Measurements from ENCODE around the gene LCK.

- TF ChIP-seq CTCF (IDR thresholded peaks at IDR 0.05): no peak
- no peak for TF ChIP-seq TCF7L2 (IDR thresholded peaks at IDR 0.05; ENCODE audit: low read depth, low read length)
- no peak for TF ChIP-seq REST (IDR thresholded peaks at IDR 0.05; ENCODE audit: insufficient read depth in 1 of 2, low read depth in 2 of 2, low read length in 1 of 2)
Measured at GRCh38 chr1:32223683-32224082, 27.4 kb upstream of the LCK start.

Measured in Panc1 (cell line).